ENCODE results near the gene NMU. TPM values are rescaled to one million over a fixed set of nuclear protein-coding genes. Genes with fewer than 3 reads are reported as not detected.

The NMU gene
- total RNA-seq, 2 donors from 2014 or later, result 2.5 TPM; not detected in 1

DNA sequence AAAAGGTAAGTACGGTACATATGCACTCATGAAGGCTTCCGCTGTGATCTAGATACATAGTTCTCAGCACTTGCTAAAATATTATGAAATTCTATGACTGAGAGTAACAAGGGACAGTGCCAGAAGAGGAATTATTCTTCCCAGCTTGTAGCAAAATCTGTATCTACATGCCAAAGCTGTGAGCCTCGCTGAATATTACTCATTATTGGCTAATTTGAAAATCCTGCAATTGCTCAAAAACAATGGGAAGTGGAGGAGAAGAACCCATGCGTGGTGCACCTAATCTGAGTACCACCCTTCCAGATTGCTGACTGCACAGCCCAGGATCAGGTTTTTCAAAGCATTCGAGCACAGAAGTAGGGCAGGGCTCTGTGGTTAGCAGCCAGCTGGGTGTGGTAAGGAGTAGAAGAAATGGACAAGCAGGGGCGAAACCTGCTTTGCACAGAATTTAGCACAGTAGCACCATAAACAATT, 26.7 kb downstream of the NMU start:
- Histone ChIP-seq H3K4me1 (replicated peaks) (no peaks in the 10 kb centered on the region), H3K27ac (no peak overlapping the region), H3K36me3 (no peaks in the 10 kb centered on the region), H3K4me3 (no peak overlapping the region), H3K27me3 (replicated peaks; ENCODE audit: insufficient read depth) (no peaks in the 10 kb centered on the region), H3K9me3 (no peaks in the 10 kb centered on the region)
- 53% methylated on average over 6 of the region's 6 CpGs for WGBS
- TF ChIP-seq POLR2AphosphoS5 (IDR thresholded peaks at IDR 0.05) (no peak), POLR2A (IDR thresholded peaks at IDR 0.05) (no peak)
- TF ChIP-seq, protein P1, sequence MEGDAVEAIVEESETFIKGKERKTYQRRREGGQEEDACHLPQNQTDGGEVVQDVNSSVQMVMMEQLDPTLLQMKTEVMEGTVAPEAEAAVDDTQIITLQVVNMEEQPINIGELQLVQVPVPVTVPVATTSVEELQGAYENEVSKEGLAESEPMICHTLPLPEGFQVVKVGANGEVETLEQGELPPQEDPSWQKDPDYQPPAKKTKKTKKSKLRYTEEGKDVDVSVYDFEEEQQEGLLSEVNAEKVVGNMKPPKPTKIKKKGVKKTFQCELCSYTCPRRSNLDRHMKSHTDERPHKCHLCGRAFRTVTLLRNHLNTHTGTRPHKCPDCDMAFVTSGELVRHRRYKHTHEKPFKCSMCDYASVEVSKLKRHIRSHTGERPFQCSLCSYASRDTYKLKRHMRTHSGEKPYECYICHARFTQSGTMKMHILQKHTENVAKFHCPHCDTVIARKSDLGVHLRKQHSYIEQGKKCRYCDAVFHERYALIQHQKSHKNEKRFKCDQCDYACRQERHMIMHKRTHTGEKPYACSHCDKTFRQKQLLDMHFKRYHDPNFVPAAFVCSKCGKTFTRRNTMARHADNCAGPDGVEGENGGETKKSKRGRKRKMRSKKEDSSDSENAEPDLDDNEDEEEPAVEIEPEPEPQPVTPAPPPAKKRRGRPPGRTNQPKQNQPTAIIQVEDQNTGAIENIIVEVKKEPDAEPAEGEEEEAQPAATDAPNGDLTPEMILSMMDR (IDR thresholded peaks at IDR 0.05), result no peak
- intact Hi-C loops (cut with DNase I), result no loop called here
- DNase-seq (ENCODE audit: low spot score), result no peak

DNA sequence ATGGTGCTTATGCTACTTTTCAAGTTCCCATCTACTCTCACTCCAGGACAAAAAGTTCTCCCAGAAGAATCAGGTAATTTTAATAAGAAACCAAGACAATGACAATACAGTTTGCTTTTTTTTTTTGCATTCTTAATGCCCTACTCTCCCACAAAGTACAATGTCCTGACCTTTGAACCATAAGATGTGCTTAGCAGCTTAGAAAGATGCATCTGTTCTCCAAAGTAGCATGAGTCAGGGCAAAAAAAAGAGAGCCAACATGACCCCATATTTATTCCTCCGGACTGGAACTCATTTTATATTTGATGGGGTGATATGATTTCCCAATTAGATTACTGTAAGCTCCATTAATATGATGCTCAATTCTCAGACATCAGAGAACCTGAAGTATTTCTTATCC, 27.5 kb downstream of the NMU start:
- intact Hi-C loops (cut with DNase I), result no loop called here
- TF ChIP-seq, protein P1 (IDR thresholded peaks at IDR 0.05), result no peak
- TF ChIP-seq POLR2AphosphoS5 (IDR thresholded peaks at IDR 0.05) (no peak), POLR2A (IDR thresholded peaks at IDR 0.05) (no peak)
- Histone ChIP-seq H3K4me3 (no peak overlapping the region), H3K4me1 (replicated peaks) (no peaks in the 10 kb centered on the region), H3K27me3 (replicated peaks; ENCODE audit: insufficient read depth) (no peaks in the 10 kb centered on the region), H3K9me3 (no peaks in the 10 kb centered on the region), H3K27ac (no peak overlapping the region), H3K36me3 (no peaks in the 10 kb centered on the region)
- 79% methylated on average over 1 of the region's 1 CpG for WGBS
- no peak for DNase-seq (ENCODE audit: low spot score)

DNA sequence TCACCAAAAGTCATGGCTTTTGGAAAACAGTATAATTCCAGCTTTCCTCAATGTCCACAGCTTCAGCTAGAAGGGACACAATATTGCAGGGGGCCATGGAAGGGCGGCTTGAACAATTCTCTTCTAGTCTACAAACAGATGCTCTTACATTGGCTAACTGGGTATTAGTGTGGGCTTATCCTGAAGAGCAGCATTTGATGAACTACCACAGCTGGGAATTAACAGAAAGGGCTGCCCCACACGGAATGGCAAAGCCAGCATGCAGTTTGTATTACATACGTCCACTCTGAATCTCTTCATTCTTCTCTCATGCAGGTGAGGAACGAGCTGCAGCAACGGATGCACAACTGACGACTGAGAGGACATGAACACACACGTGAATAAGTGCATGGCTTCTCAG, 31.1 kb downstream of the NMU start:
- TF ChIP-seq POLR2AphosphoS5 (IDR thresholded peaks at IDR 0.05) (no peak), POLR2A (IDR thresholded peaks at IDR 0.05) (no peak)
- TF ChIP-seq, protein P1 (IDR thresholded peaks at IDR 0.05), result no peak
- no peak for DNase-seq (ENCODE audit: low spot score)
- Histone ChIP-seq H3K9me3 (no peaks in the 10 kb centered on the region), H3K4me3 (no peak overlapping the region), H3K4me1 (replicated peaks) (no peaks in the 10 kb centered on the region), H3K27me3 (replicated peaks; ENCODE audit: insufficient read depth) (no peaks in the 10 kb centered on the region), H3K36me3 (no peaks in the 10 kb centered on the region), H3K27ac (no peak overlapping the region)
- intact Hi-C loops (cut with DNase I), result no loop called here
- 87% methylated on average over 7 of the region's 7 CpGs for WGBS

DNA sequence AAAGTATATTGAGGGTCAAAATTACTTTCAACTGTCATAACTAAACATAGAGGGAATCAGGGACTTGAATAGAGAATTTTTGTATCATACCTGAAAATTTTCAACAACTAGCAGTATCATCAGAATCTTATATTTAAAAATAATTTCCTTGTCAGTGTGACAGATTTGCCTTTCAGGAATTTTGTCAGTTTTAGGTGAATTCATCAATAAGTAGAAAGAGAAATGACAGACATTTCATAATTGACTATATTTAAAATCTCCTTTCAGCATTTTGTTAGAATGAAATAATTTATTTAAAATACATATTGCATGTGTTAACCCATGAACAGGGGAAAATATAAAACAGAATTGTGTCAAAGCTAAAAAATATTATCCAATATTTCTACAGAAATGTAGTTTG, 35.5 kb downstream of the NMU start:
- Histone ChIP-seq H3K36me3 (no peaks in the 10 kb centered on the region), H3K4me1 (replicated peaks) (no peaks in the 10 kb centered on the region), H3K9me3 (no peaks in the 10 kb centered on the region), H3K27me3 (replicated peaks; ENCODE audit: insufficient read depth) (no peaks in the 10 kb centered on the region), H3K4me3 (no peak overlapping the region), H3K27ac (no peak overlapping the region)
- intact Hi-C loops (cut with DNase I), result no loop called here
- no peak for TF ChIP-seq POLR2AphosphoS5 (IDR thresholded peaks at IDR 0.05)
- TF ChIP-seq POLR2A (IDR thresholded peaks at IDR 0.05), result no peak
- no peak for DNase-seq (ENCODE audit: low spot score)

DNA sequence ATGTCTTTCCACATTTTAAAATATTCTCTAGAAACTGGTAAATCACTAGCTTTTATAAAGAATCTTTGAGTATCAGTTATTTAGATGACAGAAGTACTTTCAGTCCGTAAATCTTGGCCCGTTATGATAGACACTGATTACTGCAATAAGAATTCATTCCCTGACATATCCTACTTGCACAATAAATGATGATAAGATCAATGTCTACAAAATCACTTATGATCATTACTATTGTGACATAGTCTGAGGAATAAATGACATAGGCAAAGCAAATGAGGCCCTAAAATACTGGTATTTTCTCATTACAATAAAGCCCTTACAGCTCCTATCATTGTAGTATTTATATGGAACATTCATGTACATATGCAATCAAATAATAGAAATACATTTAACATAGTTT, 37.5 kb downstream of the NMU start:
- Histone ChIP-seq H3K9me3 (no peaks in the 10 kb centered on the region), H3K27ac (no peak overlapping the region), H3K4me1 (replicated peaks) (no peaks in the 10 kb centered on the region), H3K36me3 (no peaks in the 10 kb centered on the region), H3K4me3 (no peak overlapping the region), H3K27me3 (replicated peaks; ENCODE audit: insufficient read depth) (no peaks in the 10 kb centered on the region)
- intact Hi-C loops (cut with DNase I), result no loop called here
- 87% methylated on average over 2 of the region's 2 CpGs for WGBS
- TF ChIP-seq POLR2AphosphoS5 (IDR thresholded peaks at IDR 0.05), result no peak
- TF ChIP-seq POLR2A (IDR thresholded peaks at IDR 0.05), result no peak
- TF ChIP-seq, protein P1 (IDR thresholded peaks at IDR 0.05), result no peak
- no peak for DNase-seq (ENCODE audit: low spot score)
